Measurements from ENCODE around the gene RBP3.

GRCh38 chr10:47317251-47317650 lies 30.9 kb upstream of the RBP3 start:
- TF ChIP-seq, protein P1, sequence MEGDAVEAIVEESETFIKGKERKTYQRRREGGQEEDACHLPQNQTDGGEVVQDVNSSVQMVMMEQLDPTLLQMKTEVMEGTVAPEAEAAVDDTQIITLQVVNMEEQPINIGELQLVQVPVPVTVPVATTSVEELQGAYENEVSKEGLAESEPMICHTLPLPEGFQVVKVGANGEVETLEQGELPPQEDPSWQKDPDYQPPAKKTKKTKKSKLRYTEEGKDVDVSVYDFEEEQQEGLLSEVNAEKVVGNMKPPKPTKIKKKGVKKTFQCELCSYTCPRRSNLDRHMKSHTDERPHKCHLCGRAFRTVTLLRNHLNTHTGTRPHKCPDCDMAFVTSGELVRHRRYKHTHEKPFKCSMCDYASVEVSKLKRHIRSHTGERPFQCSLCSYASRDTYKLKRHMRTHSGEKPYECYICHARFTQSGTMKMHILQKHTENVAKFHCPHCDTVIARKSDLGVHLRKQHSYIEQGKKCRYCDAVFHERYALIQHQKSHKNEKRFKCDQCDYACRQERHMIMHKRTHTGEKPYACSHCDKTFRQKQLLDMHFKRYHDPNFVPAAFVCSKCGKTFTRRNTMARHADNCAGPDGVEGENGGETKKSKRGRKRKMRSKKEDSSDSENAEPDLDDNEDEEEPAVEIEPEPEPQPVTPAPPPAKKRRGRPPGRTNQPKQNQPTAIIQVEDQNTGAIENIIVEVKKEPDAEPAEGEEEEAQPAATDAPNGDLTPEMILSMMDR (IDR thresholded peaks at IDR 0.05), result no peak
- TF ChIP-seq REST (IDR thresholded peaks at IDR 0.05; ENCODE audit: insufficient read depth in 1 of 2, low read depth in 2 of 2, low read length in 1 of 2) (no peak), POLR2AphosphoS5 (IDR thresholded peaks at IDR 0.05; ENCODE audit: low read depth, low read length) (no peak), SIN3A (IDR thresholded peaks at IDR 0.05; ENCODE audit: borderline replicate concordance, insufficient read depth, low read depth, low read length) (no peak)
